OCI-LY1 (cell line): ENCODE results near the gene SMYD4.

Experiments
- H2AFZ ChIP-seq: fragments of 200-600 bp; sonication (generic), shearing (Covaris generic); 2 replicates; pipeline ENCODE4 v1.6.0; 2014; ENCODE audit warnings: antibody characterized with exemption, mild to moderate bottlenecking, low read length
- H3F3A ChIP-seq: fragments of 200-600 bp; sonication (generic), shearing (Covaris generic); 2 replicates; pipeline ENCODE4 v1.6.0; 2014; ENCODE audit warnings: mild to moderate bottlenecking, antibody characterized with exemption, low read length, moderate library complexity; ENCODE audit not compliant: insufficient read depth
- H3K27ac ChIP-seq: fragments of 200-600 bp; sonication (generic); 2 replicates; pipeline ENCODE4 v1.5.1; 2014; ENCODE audit warnings: low read length, mixed run types, mild to moderate bottlenecking, low read depth; ENCODE audit not compliant: poor library complexity, severe bottlenecking
- H3K27me3 ChIP-seq: fragments of 200-600 bp; sonication (generic); 2 replicates; pipeline ENCODE4 v1.6.0; 2014; ENCODE audit warnings: antibody characterized with exemption, mild to moderate bottlenecking, low read length, moderate library complexity; ENCODE audit not compliant: insufficient read depth
- H3K36me3 ChIP-seq: fragments of 200-600 bp; sonication (generic); 2 replicates; pipeline ENCODE4 v1.6.1; 2014; ENCODE audit warnings: mild to moderate bottlenecking, antibody characterized with exemption, low read length, moderate library complexity, mixed read lengths; ENCODE audit not compliant: insufficient read depth
- H3K4me1 ChIP-seq: fragments of 200-600 bp; sonication (generic); 2 replicates; pipeline ENCODE4 v1.5.1; 2014; ENCODE audit warnings: mild to moderate bottlenecking, low read length, moderate library complexity; ENCODE audit not compliant: insufficient read depth, severe bottlenecking
- H3K4me2 ChIP-seq: fragments of 200-600 bp; sonication (generic), shearing (Covaris generic); 2 replicates; pipeline ENCODE4 v1.6.1; 2014; ENCODE audit warnings: low read length
- H3K4me3 ChIP-seq: fragments of 200-600 bp; sonication (generic); 2 replicates; pipeline ENCODE4 v1.5.1; 2014; ENCODE audit warnings: low read length, low read depth, mild to moderate bottlenecking, mixed read lengths; ENCODE audit not compliant: poor library complexity, severe bottlenecking
- H3K79me2 ChIP-seq: fragments of 200-600 bp; shearing (Covaris generic); 2 replicates; pipeline ENCODE4 v1.6.1; 2016; ENCODE audit warnings: mixed run types, low read length, mixed read lengths; ENCODE audit not compliant: insufficient read depth
- H3K9ac ChIP-seq: fragments of 200-600 bp; sonication (generic), shearing (Covaris generic); 2 replicates; pipeline ENCODE4 v1.6.1; 2014; ENCODE audit warnings: mild to moderate bottlenecking, low read length, mixed read lengths
- H3K9me2 ChIP-seq: fragments of 200-600 bp; sonication (generic), shearing (Covaris generic); 2 replicates; pipeline ENCODE4 v1.6.1; 2014; ENCODE audit warnings: low read depth, mild to moderate bottlenecking, low read length, mixed read lengths
- H3K9me3 ChIP-seq: fragments of 200-600 bp; shearing (Covaris generic); 2 replicates; pipeline ENCODE4 v1.6.1; 2014; ENCODE audit warnings: low read length, mixed read lengths
- H4K20me1 ChIP-seq: fragments of 200-600 bp; sonication (generic), shearing (Covaris generic); 2 replicates; pipeline ENCODE4 v1.6.0; 2016; ENCODE audit warnings: mild to moderate bottlenecking, low read length; ENCODE audit not compliant: insufficient read depth
- CTCF ChIP-seq: fragments of 200-600 bp; sonication (generic), shearing (Covaris generic); IDR thresholded peaks from 2 replicates; pipeline ENCODE4 v1.5.1; 2017; ENCODE audit warnings: mild to moderate bottlenecking, antibody characterized with exemption, low read length, moderate library complexity, mixed read lengths
- EZH2 ChIP-seq: fragments of 200-600 bp; sonication (generic), shearing (Covaris generic); IDR thresholded peaks from 2 replicates; pipeline ENCODE4 v1.8.0; 2017; ENCODE audit warnings: borderline replicate concordance, mixed run types, mild to moderate bottlenecking, antibody characterized with exemption, low read length, moderate library complexity, mixed read lengths

Gene SMYD4

GRCh38 chr17:1737531-1738291 lies 92.0 kb downstream of the SMYD4 start:
- peaks cover 11% of the 10 kb centered on the region; the same call in 1 of the 2 replicates for H3K36me3 ChIP-seq
- no peak overlapping the region for H3K4me3 ChIP-seq
- no peaks in the 10 kb centered on the region for H3K9me2 ChIP-seq
- H3K9ac ChIP-seq = no peak overlapping the region
- no peaks in the 10 kb centered on the region for H4K20me1 ChIP-seq
- no peaks in the 10 kb centered on the region for H3K79me2 ChIP-seq
- H3K4me2 ChIP-seq = no peak overlapping the region
- no peaks in the 10 kb centered on the region for H3K27me3 ChIP-seq
- H3K9me3 ChIP-seq = no peaks in the 10 kb centered on the region
- no peak overlapping the region for H3K27ac ChIP-seq
- TF ChIP-seq EZH2 = no peak
- TF ChIP-seq CTCF = no peak
- H3F3A ChIP-seq = no peaks in the 10 kb centered on the region
- no peak overlapping the region for H2AFZ ChIP-seq
- peaks cover 34% of the 10 kb centered on the region for H3K4me1 ChIP-seq

- H3F3A ChIP-seq = no peaks in the 10 kb centered on the region
- no peaks in the 10 kb centered on the region for H3K27me3 ChIP-seq
- H3K9ac ChIP-seq = no peak overlapping the region
- peaks cover 40% of the 10 kb centered on the region for H3K4me1 ChIP-seq
- no peak overlapping the region for H3K4me2 ChIP-seq
- TF ChIP-seq EZH2 = no peak
- no peak for TF ChIP-seq CTCF
- H3K27ac ChIP-seq = peak overlapping the region; percentile 30
- no peak overlapping the region for H2AFZ ChIP-seq
- H3K36me3 ChIP-seq = peaks cover 11% of the 10 kb centered on the region; the same call in 1 of the 2 replicates
- no peaks in the 10 kb centered on the region for H4K20me1 ChIP-seq
- no peaks in the 10 kb centered on the region for H3K9me2 ChIP-seq
- H3K9me3 ChIP-seq = no peaks in the 10 kb centered on the region
- H3K4me3 ChIP-seq = no peak overlapping the region
- H3K79me2 ChIP-seq = no peaks in the 10 kb centered on the region
Measured at GRCh38 chr17:1736348-1737281, 93.1 kb downstream of the SMYD4 start.

- no peak for TF ChIP-seq CTCF
- TF ChIP-seq EZH2 = no peak
- Histone ChIP-seq H3K9me3 (no peaks in the 10 kb centered on the region), H3K36me3 (peaks cover 15% of the 10 kb centered on the region; the same call in 1 of the 2 replicates), H3K4me1 (peaks cover 45% of the 10 kb centered on the region), H3K4me2 (no peak overlapping the region), H3F3A (no peaks in the 10 kb centered on the region), H2AFZ (no peak overlapping the region), H3K27me3 (no peaks in the 10 kb centered on the region), H3K9ac (no peak overlapping the region), H3K4me3 (no peak overlapping the region), H3K79me2 (no peaks in the 10 kb centered on the region), H3K27ac (peak overlapping the region; percentile 30), H3K9me2 (no peaks in the 10 kb centered on the region), H4K20me1 (no peaks in the 10 kb centered on the region)
Measured at GRCh38 chr17:1735834-1736347, 93.8 kb downstream of the SMYD4 start.
